OCI-LY1 (cell line): ENCODE data around the gene GBP6.
"Not testable (repeated sequence)": the region's sequence is repeated elsewhere in the genome, so short reads cannot be mapped to it uniquely, and the experiment has no call there.

Experiments used
- H2AFZ ChIP-seq: fragments of 200-600 bp; sonication (generic), shearing (Covaris generic); 2 replicates; pipeline ENCODE4 v1.6.0; 2014; ENCODE audit warnings: antibody characterized with exemption, mild to moderate bottlenecking, low read length
- H3F3A ChIP-seq: fragments of 200-600 bp; sonication (generic), shearing (Covaris generic); 2 replicates; pipeline ENCODE4 v1.6.0; 2014; ENCODE audit warnings: mild to moderate bottlenecking, antibody characterized with exemption, low read length, moderate library complexity; ENCODE audit not compliant: insufficient read depth
- H3K27ac ChIP-seq: fragments of 200-600 bp; sonication (generic); 2 replicates; pipeline ENCODE4 v1.5.1; 2014; ENCODE audit warnings: low read length, mixed run types, mild to moderate bottlenecking, low read depth; ENCODE audit not compliant: poor library complexity, severe bottlenecking
- H3K27me3 ChIP-seq: fragments of 200-600 bp; sonication (generic); 2 replicates; pipeline ENCODE4 v1.6.0; 2014; ENCODE audit warnings: antibody characterized with exemption, mild to moderate bottlenecking, low read length, moderate library complexity; ENCODE audit not compliant: insufficient read depth
- H3K36me3 ChIP-seq: fragments of 200-600 bp; sonication (generic); 2 replicates; pipeline ENCODE4 v1.6.1; 2014; ENCODE audit warnings: mild to moderate bottlenecking, antibody characterized with exemption, low read length, moderate library complexity, mixed read lengths; ENCODE audit not compliant: insufficient read depth
- H3K4me1 ChIP-seq: fragments of 200-600 bp; sonication (generic); 2 replicates; pipeline ENCODE4 v1.5.1; 2014; ENCODE audit warnings: mild to moderate bottlenecking, low read length, moderate library complexity; ENCODE audit not compliant: insufficient read depth, severe bottlenecking
- H3K4me2 ChIP-seq: fragments of 200-600 bp; sonication (generic), shearing (Covaris generic); 2 replicates; pipeline ENCODE4 v1.6.1; 2014; ENCODE audit warnings: low read length
- H3K4me3 ChIP-seq: fragments of 200-600 bp; sonication (generic); 2 replicates; pipeline ENCODE4 v1.5.1; 2014; ENCODE audit warnings: low read length, low read depth, mild to moderate bottlenecking, mixed read lengths; ENCODE audit not compliant: poor library complexity, severe bottlenecking
- H3K79me2 ChIP-seq: fragments of 200-600 bp; shearing (Covaris generic); 2 replicates; pipeline ENCODE4 v1.6.1; 2016; ENCODE audit warnings: mixed run types, low read length, mixed read lengths; ENCODE audit not compliant: insufficient read depth
- H3K9ac ChIP-seq: fragments of 200-600 bp; sonication (generic), shearing (Covaris generic); 2 replicates; pipeline ENCODE4 v1.6.1; 2014; ENCODE audit warnings: mild to moderate bottlenecking, low read length, mixed read lengths
- H3K9me2 ChIP-seq: fragments of 200-600 bp; sonication (generic), shearing (Covaris generic); 2 replicates; pipeline ENCODE4 v1.6.1; 2014; ENCODE audit warnings: low read depth, mild to moderate bottlenecking, low read length, mixed read lengths
- H3K9me3 ChIP-seq: fragments of 200-600 bp; shearing (Covaris generic); 2 replicates; pipeline ENCODE4 v1.6.1; 2014; ENCODE audit warnings: low read length, mixed read lengths
- H4K20me1 ChIP-seq: fragments of 200-600 bp; sonication (generic), shearing (Covaris generic); 2 replicates; pipeline ENCODE4 v1.6.0; 2016; ENCODE audit warnings: mild to moderate bottlenecking, low read length; ENCODE audit not compliant: insufficient read depth
- CTCF ChIP-seq: fragments of 200-600 bp; sonication (generic), shearing (Covaris generic); IDR thresholded peaks from 2 replicates; pipeline ENCODE4 v1.5.1; 2017; ENCODE audit warnings: mild to moderate bottlenecking, antibody characterized with exemption, low read length, moderate library complexity, mixed read lengths
- EZH2 ChIP-seq: fragments of 200-600 bp; sonication (generic), shearing (Covaris generic); IDR thresholded peaks from 2 replicates; pipeline ENCODE4 v1.8.0; 2017; ENCODE audit warnings: borderline replicate concordance, mixed run types, mild to moderate bottlenecking, antibody characterized with exemption, low read length, moderate library complexity, mixed read lengths

Gene GBP6

GRCh38 chr1:89396902-89397301 is 33.0 kb downstream of the GBP6 start:
- no peaks in the 10 kb centered on the region for H4K20me1 ChIP-seq
- no peak overlapping the region for H3K4me3 ChIP-seq
- H3K27ac ChIP-seq, result no peak overlapping the region
- no peak overlapping the region for H3K9ac ChIP-seq
- H3K27me3 ChIP-seq, result no peaks in the 10 kb centered on the region
- H3K4me1 ChIP-seq, result no peaks in the 10 kb centered on the region
- no peak overlapping the region for H2AFZ ChIP-seq
- H3F3A ChIP-seq, result no peaks in the 10 kb centered on the region
- no peaks in the 10 kb centered on the region for H3K9me2 ChIP-seq
- H3K9me3 ChIP-seq, result no peaks in the 10 kb centered on the region
- H3K36me3 ChIP-seq, result no peaks in the 10 kb centered on the region
- H3K4me2 ChIP-seq, result no peak overlapping the region
- TF ChIP-seq EZH2 (no peak), CTCF (no peak)
- no peaks in the 10 kb centered on the region for H3K79me2 ChIP-seq

GRCh38 chr1:89405275-89405929 is 41.5 kb downstream of the GBP6 start:
- H3F3A ChIP-seq, result no peaks in the 10 kb centered on the region
- no peaks in the 10 kb centered on the region for H4K20me1 ChIP-seq
- H2AFZ ChIP-seq, result no peak overlapping the region
- H3K4me3 ChIP-seq, result no peak overlapping the region
- H3K79me2 ChIP-seq, result no peaks in the 10 kb centered on the region
- no peak overlapping the region for H3K9ac ChIP-seq
- H3K9me2 ChIP-seq, result no peaks in the 10 kb centered on the region
- no peaks in the 10 kb centered on the region for H3K36me3 ChIP-seq
- no peaks in the 10 kb centered on the region for H3K27me3 ChIP-seq
- no peak overlapping the region for H3K27ac ChIP-seq
- H3K4me2 ChIP-seq, result no peak overlapping the region
- H3K4me1 ChIP-seq, result no peaks in the 10 kb centered on the region
- no peaks in the 10 kb centered on the region for H3K9me3 ChIP-seq
- TF ChIP-seq CTCF (no peak), EZH2 (no peak)

GRCh38 chr1:89407360-89407759 is 43.5 kb downstream of the GBP6 start:
- no peaks in the 10 kb centered on the region for H3K79me2 ChIP-seq
- H3K4me2 ChIP-seq, result no peak overlapping the region
- no peak overlapping the region for H2AFZ ChIP-seq
- H3K9me3 ChIP-seq, result no peaks in the 10 kb centered on the region
- H3K36me3 ChIP-seq, result no peaks in the 10 kb centered on the region
- H3K4me1 ChIP-seq, result no peaks in the 10 kb centered on the region
- H3F3A ChIP-seq, result no peaks in the 10 kb centered on the region
- H3K4me3 ChIP-seq, result no peak overlapping the region
- H3K27me3 ChIP-seq, result no peaks in the 10 kb centered on the region
- TF ChIP-seq CTCF (no peak), EZH2 (no peak)
- no peak overlapping the region for H3K27ac ChIP-seq
- no peaks in the 10 kb centered on the region for H3K9me2 ChIP-seq
- no peaks in the 10 kb centered on the region for H4K20me1 ChIP-seq
- H3K9ac ChIP-seq, result no peak overlapping the region

- not testable (repeated sequence) for H3K4me2 ChIP-seq, H3K9me2 ChIP-seq, H3K36me3 ChIP-seq, H2AFZ ChIP-seq, H3K9ac ChIP-seq, H3K4me3 ChIP-seq, H3F3A ChIP-seq, H3K9me3 ChIP-seq, H3K79me2 ChIP-seq, H3K27ac ChIP-seq, H3K27me3 ChIP-seq, H4K20me1 ChIP-seq, H3K4me1 ChIP-seq
Measured at GRCh38 chr1:89407768-89408167, 43.9 kb downstream of the GBP6 start.
